Nephron progenitor cell (in vitro differentiated cells): Measurements from ENCODE around the gene TAOK2.

Experiments used
- DNase-seq: peaks from one replicate; pipeline ENCODE4 v3.0.0; 2021
- H3K27ac Mint-ChIP-seq: 2 replicates; pipeline ENCODE4 v1.8.0; 2021; ENCODE audit warnings: mild to moderate bottlenecking, moderate library complexity, mixed read lengths
- H3K27me3 Mint-ChIP-seq: 2 replicates; pipeline ENCODE4 v1.8.0; 2021; ENCODE audit warnings: mild to moderate bottlenecking, low read depth, mixed read lengths; ENCODE audit not compliant: poor library complexity
- H3K36me3 Mint-ChIP-seq: 2 replicates; pipeline ENCODE4 v1.8.0; 2021; ENCODE audit warnings: low read depth, mixed read lengths
- H3K4me1 Mint-ChIP-seq: 2 replicates; pipeline ENCODE4 v1.8.0; 2021; ENCODE audit warnings: mixed read lengths
- H3K4me3 Mint-ChIP-seq: 2 replicates; pipeline ENCODE4 v1.8.0; 2021; ENCODE audit warnings: mild to moderate bottlenecking, moderate library complexity, mixed read lengths
- H3K9me3 Mint-ChIP-seq: 2 replicates; pipeline ENCODE4 v1.8.0; 2021; ENCODE audit warnings: mild to moderate bottlenecking, moderate library complexity, mixed read lengths
- TF ChIP-seq, protein P1 (sequence below): fragments of 200-600 bp; sonication (generic); IDR thresholded peaks from 2 replicates; pipeline ENCODE4 v1.5.0; 2021; ENCODE audit warnings: antibody characterized with exemption

The TAOK2 gene

DNA sequence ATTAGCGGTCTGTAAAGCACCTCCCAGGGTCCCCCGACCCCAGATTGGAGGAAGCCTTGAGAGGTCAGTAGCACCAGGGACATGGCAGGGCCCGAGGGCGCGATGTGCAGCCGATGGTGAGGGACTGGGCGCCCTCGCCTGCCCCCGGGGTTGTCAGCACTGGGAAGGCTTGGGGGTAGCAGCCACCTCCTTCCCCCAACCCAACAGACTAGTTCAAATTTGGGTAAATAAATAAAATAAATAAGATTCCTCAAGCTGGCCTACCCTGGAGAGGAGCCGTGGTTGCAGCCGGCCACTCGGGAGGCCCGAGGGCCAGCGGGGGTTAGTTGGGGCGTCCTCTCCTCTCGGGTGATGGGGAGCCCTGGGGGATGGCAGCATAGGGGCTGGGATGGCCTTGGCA, 50.8 kb downstream of the TAOK2 start:
- no peak overlapping the region for H3K27ac Mint-ChIP-seq
- H3K27me3 Mint-ChIP-seq, result peaks cover 57% of the 10 kb centered on the region
- no peaks in the 10 kb centered on the region for H3K9me3 Mint-ChIP-seq
- H3K4me1 Mint-ChIP-seq, result peaks cover 26% of the 10 kb centered on the region
- no peaks in the 10 kb centered on the region for H3K36me3 Mint-ChIP-seq
- no peak for DNase-seq
- no peak overlapping the region for H3K4me3 Mint-ChIP-seq
- TF ChIP-seq, protein P1, sequence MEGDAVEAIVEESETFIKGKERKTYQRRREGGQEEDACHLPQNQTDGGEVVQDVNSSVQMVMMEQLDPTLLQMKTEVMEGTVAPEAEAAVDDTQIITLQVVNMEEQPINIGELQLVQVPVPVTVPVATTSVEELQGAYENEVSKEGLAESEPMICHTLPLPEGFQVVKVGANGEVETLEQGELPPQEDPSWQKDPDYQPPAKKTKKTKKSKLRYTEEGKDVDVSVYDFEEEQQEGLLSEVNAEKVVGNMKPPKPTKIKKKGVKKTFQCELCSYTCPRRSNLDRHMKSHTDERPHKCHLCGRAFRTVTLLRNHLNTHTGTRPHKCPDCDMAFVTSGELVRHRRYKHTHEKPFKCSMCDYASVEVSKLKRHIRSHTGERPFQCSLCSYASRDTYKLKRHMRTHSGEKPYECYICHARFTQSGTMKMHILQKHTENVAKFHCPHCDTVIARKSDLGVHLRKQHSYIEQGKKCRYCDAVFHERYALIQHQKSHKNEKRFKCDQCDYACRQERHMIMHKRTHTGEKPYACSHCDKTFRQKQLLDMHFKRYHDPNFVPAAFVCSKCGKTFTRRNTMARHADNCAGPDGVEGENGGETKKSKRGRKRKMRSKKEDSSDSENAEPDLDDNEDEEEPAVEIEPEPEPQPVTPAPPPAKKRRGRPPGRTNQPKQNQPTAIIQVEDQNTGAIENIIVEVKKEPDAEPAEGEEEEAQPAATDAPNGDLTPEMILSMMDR, result no peak

DNA sequence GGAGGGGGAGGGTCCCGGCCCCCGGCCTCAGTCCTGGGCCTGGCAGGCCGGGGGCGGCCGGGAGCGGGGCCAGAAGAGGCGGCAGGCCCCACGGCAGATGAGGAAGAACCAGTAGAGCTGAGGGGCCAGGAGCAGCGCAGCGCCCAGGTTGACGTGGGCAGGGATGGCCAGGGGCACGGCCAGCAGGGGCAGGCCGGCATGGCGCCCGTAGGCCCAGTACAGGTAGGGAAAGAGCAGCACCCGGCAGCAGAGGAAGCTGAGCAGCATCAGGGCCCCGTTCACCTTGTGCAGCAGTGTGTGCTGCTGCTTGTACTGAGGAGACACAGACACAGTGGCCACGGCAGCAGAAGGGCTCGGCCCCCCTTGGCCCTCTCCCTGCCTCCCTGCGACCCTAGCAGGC, 51.5 kb downstream of the TAOK2 start:
- no peak overlapping the region for H3K27ac Mint-ChIP-seq
- H3K9me3 Mint-ChIP-seq, result no peaks in the 10 kb centered on the region
- TF ChIP-seq, protein P1, result no peak
- DNase-seq, result no peak
- no peaks in the 10 kb centered on the region for H3K36me3 Mint-ChIP-seq
- H3K4me3 Mint-ChIP-seq, result no peak overlapping the region
- H3K27me3 Mint-ChIP-seq, result peaks cover 61% of the 10 kb centered on the region
- peaks cover 32% of the 10 kb centered on the region for H3K4me1 Mint-ChIP-seq

DNA sequence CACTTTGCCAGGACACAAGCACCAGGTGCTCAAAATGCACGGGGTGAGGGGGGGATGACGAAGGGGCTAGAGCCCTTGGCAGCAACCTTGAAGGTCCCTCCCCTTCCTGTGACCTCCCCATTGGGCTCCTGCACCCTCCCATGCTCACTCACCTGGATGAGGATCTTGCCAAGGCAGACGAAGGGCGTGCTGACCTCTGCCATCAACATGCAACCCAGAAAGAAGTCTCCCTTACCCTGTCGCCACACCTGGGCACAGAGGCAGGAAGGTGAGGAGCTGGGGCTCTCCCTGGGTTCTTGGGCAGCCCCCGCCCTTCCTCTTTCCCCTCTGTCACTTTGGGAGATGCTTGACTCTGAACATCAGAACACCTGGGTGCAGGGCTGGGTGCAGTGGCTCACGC, 51.9 kb downstream of the TAOK2 start:
- peaks cover 34% of the 10 kb centered on the region for H3K4me1 Mint-ChIP-seq
- TF ChIP-seq, protein P1, result no peak
- H3K27me3 Mint-ChIP-seq, result peaks cover 61% of the 10 kb centered on the region
- no peak overlapping the region for H3K27ac Mint-ChIP-seq
- DNase-seq, result no peak
- no peaks in the 10 kb centered on the region for H3K9me3 Mint-ChIP-seq
- no peaks in the 10 kb centered on the region for H3K36me3 Mint-ChIP-seq
- no peak overlapping the region for H3K4me3 Mint-ChIP-seq

DNA sequence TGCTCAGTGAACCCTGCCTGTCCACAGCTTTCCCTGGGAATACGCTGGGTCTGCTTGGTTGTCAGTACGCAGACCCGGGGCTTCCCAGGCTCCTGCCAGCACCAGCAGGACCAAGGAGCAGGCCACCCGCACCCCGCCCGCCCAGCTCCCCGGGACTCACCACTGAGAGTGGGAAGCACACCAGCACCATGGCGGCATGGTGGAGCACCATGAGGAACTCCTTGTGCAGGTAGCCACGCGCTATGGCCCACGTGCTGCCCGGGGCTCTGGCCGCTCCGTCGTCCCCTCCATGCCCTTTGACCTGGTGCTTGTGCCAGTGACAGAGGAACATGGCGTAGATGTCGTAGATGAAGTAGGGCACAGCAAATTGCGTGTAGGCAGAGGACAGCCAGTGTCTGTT, 52.8 kb downstream of the TAOK2 start:
- Mint-ChIP-seq H3K27ac (no peak overlapping the region), H3K4me1 (peaks cover 33% of the 10 kb centered on the region), H3K4me3 (no peak overlapping the region), H3K27me3 (peaks cover 61% of the 10 kb centered on the region), H3K36me3 (no peaks in the 10 kb centered on the region), H3K9me3 (no peaks in the 10 kb centered on the region)
- TF ChIP-seq, protein P1, result no peak
- DNase-seq, result no peak

DNA sequence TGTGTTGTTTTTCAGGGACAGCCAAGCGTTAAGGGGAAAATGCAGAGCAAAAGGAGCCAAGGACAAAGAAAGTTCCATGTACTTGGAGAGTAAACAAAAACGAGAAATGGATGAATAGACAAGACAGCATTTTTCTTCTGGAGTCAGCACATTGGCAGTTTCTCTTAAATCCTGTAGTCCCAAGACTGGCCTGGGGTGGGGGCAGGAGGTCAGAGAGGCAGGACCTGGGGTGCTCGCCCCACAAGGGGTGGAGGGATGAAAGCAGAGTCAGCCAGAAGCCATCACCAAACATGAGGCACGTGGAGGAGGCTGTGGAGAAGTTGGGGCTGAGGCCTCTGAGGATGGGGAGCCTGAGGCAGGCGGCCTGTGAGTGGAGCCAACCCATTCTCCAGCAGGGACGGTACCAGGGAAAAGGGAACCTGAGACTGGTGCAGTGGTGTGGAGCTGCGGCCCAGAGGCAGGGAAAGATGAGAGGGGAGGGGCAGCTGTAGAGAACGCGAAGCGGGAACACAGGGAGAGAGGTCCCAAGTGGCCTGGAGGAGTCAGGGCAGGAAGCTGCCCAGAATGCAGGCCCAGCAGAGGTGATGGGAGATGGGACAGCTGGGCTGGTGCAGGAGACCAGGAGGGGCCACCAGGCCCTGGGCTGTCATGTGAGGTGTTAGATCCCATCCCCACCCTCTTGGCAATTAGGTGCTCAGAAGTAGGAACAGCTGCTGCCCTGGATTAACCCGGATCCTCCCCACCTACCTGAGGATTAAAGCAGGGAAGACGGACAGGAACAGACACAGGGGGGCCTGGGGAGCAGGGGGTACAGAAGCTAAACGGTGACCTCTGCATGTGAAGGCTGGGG, 54.1 kb downstream of the TAOK2 start:
- peaks cover 44% of the 10 kb centered on the region for H3K4me1 Mint-ChIP-seq
- no peaks in the 10 kb centered on the region for H3K9me3 Mint-ChIP-seq
- no peak overlapping the region for H3K27ac Mint-ChIP-seq
- TF ChIP-seq, protein P1, result no peak
- H3K36me3 Mint-ChIP-seq, result no peaks in the 10 kb centered on the region
- no peak overlapping the region for H3K4me3 Mint-ChIP-seq
- DNase-seq, result no peak
- H3K27me3 Mint-ChIP-seq, result peaks cover 63% of the 10 kb centered on the region
